Liver (tissue), 9 donors: Measurements from ENCODE around the gene ADGRD1. TPM values are rescaled to one million over a fixed set of nuclear protein-coding genes. Genes with fewer than 3 reads are reported as not detected.

ENCODE experiments used
- DNase-seq: peaks from one replicate; pipeline ENCODE4 v3.0.0-alpha.2; 2017; ENCODE audit warnings: low spot score
- H3K27ac ChIP-seq, 2 donors: one replicate each; pipeline ENCODE4 v1.7.0; 2013; ENCODE audit warnings: inconsistent platforms in 2 of 2, low read length in 2 of 2, control low read depth in 1 of 2, low read depth in 1 of 2, mild to moderate bottlenecking in 1 of 2
- H3K27me3 ChIP-seq, 4 donors: one replicate each; pipeline versions ENCODE4 v1.6.1 to v1.7.0; 2013; ENCODE audit warnings: low read length in 3 of 4, inconsistent platforms in 1 of 4, mild to moderate bottlenecking in 1 of 4, moderate library complexity in 1 of 4; ENCODE audit not compliant: control insufficient read depth in 4 of 4, insufficient read depth in 4 of 4
- H3K36me3 ChIP-seq, 4 donors: one replicate each; pipeline versions ENCODE4 v1.6.1 to v1.7.0; 2013; ENCODE audit warnings: low read length in 3 of 4, mild to moderate bottlenecking in 3 of 4, low read depth in 1 of 4, moderate library complexity in 1 of 4; ENCODE audit not compliant: control insufficient read depth in 4 of 4, insufficient read depth in 3 of 4
- H3K4me1 ChIP-seq, 4 donors: one replicate each; pipeline versions ENCODE4 v1.6.1 to v1.7.0; 2013; ENCODE audit warnings: low read length in 3 of 4, mild to moderate bottlenecking in 3 of 4, moderate library complexity in 1 of 4; ENCODE audit not compliant: control insufficient read depth in 4 of 4, insufficient read depth in 4 of 4
- H3K4me3 ChIP-seq, 3 donors: one replicate each; pipeline versions ENCODE4 v1.6.1 to v1.7.0; 2013; ENCODE audit warnings: low read length in 3 of 3, control low read depth in 1 of 3, low read depth in 1 of 3, mild to moderate bottlenecking in 1 of 3
- H3K9ac ChIP-seq, 2 donors: one replicate each; pipeline ENCODE4 v1.7.0; 2013; ENCODE audit warnings: low read length in 2 of 2, mild to moderate bottlenecking in 2 of 2, moderate library complexity in 2 of 2, control low read depth in 1 of 2, low read depth in 1 of 2
- H3K9me3 ChIP-seq, 4 donors: one replicate each; pipeline versions ENCODE4 v1.6.1 to v1.7.0; 2013; ENCODE audit warnings: low read length in 3 of 4; ENCODE audit not compliant: control insufficient read depth in 4 of 4
- FOXA1 ChIP-seq: IDR thresholded peaks from 2 replicates; pipeline ENCODE4 v1.6.1; 2016; ENCODE audit warnings: antibody characterized with exemption
- GABPA ChIP-seq, 2 donors: IDR thresholded peaks in 1 of 2; conservative IDR thresholded peaks in 1 of 2; 2 replicates each; pipeline ENCODE4 v1.6.1; 2016; ENCODE audit warnings: antibody characterized with exemption in 2 of 2, mild to moderate bottlenecking in 1 of 2, moderate library complexity in 1 of 2
- JUND ChIP-seq, 2 donors: IDR thresholded peaks; 2 replicates each; pipeline ENCODE4 v1.6.1; 2016; ENCODE audit warnings: antibody characterized with exemption in 2 of 2
- NR2F2 ChIP-seq: IDR thresholded peaks from 2 replicates; pipeline ENCODE4 v1.6.1; 2016; ENCODE audit warnings: antibody characterized with exemption
- RAD21 ChIP-seq, 2 donors: IDR thresholded peaks; 2 replicates each; pipeline ENCODE4 v1.6.1; 2016; ENCODE audit warnings: antibody characterized with exemption in 2 of 2, mild to moderate bottlenecking in 2 of 2
- RXRA ChIP-seq, 2 donors: IDR thresholded peaks; 2 replicates each; pipeline ENCODE4 v1.6.1; 2017 to 2018; ENCODE audit warnings: antibody characterized with exemption in 2 of 2, mild to moderate bottlenecking in 1 of 2
- YY1 ChIP-seq: IDR thresholded peaks from 2 replicates; pipeline ENCODE4 v1.6.1; 2016; ENCODE audit warnings: antibody characterized with exemption, mild to moderate bottlenecking
- WGBS: extraction: QIAGEN DNeasy Blood & Tissue Kit; methylation state at CpG from one replicate; pipeline ENCODE4 v1.1.7; 2013; 5-methylcytosine and 5-hydroxymethylcytosine counted together
- polyA plus RNA-seq, 2 donors: library from polyadenylated mRNA; stranded (reverse) in 1 of 2; unstranded in 1 of 2; fragments of 200-250 nt in 1 of 2; fragments of >200 nt in 1 of 2; fragmentation: Nextera tagmentation in 1 of 2; extraction: Ambion mirVana in 1 of 2; gene quantifications; one replicate each; pipeline versions ENCODE4 v1.2.1 to v1.2.3, GENCODE V29; 2013 to 2015
- total RNA-seq, 2 donors: library from RNA; depleted of rRNA; stranded (reverse); fragments of >200 nt; gene quantifications; one replicate each; pipeline ENCODE4 v1.2.3, GENCODE V29; 2014
- TF ChIP-seq, protein P1 (sequence below): IDR thresholded peaks from 2 replicates; pipeline ENCODE4 v1.6.1; 2016; ENCODE audit warnings: antibody characterized with exemption
- TF ChIP-seq, protein P2 (sequence below): IDR thresholded peaks from 2 replicates; pipeline ENCODE4 v1.6.1; 2016; ENCODE audit warnings: antibody characterized with exemption
- TF ChIP-seq, protein P3 (sequence below): IDR thresholded peaks from 2 replicates; pipeline ENCODE4 v1.6.1; 2016; ENCODE audit warnings: antibody characterized with exemption, mild to moderate bottlenecking
- TF ChIP-seq, protein P4 (sequence below): IDR thresholded peaks from 2 replicates; pipeline ENCODE4 v1.6.1; 2016; ENCODE audit warnings: antibody characterized with exemption
- donor health status: healthy.
- donor health status: healthy.
- donor health status: healthy.
- donor health status: healthy.
- donor health status: healthy.

ADGRD1 gene
- total and polyA plus RNA-seq, 4 donors = 2.7 to 7.1 (median 4.6) TPM

DNA sequence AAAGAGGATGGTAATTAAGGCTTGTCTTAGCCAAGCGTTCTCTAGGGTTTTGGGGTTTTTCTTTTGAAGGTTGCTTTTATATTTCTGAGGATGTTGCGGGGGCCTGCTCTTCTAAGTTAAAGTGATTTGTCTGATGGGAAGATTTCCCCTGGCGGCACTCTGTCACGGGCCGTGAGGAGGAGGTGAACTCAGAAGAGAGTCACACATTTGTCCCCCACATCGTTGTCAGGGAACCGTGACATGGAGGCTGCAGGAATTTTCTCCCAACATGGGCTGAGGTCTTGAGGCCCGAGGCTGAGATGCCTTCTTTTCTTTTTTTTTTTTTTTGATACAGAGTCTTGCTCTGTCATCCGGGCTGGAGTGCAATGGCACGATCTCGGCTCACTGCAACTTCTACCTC is 71.5 kb downstream of the ADGRD1 start:
- Histone ChIP-seq H3K36me3 (no peaks in the 10 kb centered on the region), H3K9me3 (no peaks in the 10 kb centered on the region), H3K27me3 (no peaks in the 10 kb centered on the region), H3K4me3 (no peak overlapping the region), H3K9ac (no peak overlapping the region), H3K27ac (no peak overlapping the region), H3K4me1 (no peaks in the 10 kb centered on the region)
- no peak for DNase-seq
- TF ChIP-seq, protein P1, sequence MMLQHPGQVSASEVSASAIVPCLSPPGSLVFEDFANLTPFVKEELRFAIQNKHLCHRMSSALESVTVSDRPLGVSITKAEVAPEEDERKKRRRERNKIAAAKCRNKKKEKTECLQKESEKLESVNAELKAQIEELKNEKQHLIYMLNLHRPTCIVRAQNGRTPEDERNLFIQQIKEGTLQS = no peak
- TF ChIP-seq GABPA (IDR thresholded peaks at IDR 0.05 in 1 of 2, conservative IDR thresholded peaks at IDR 0.05 in 1 of 2) = no peak
- TF ChIP-seq RAD21 (IDR thresholded peaks at IDR 0.05) = no peak
- no peak for TF ChIP-seq RXRA (IDR thresholded peaks at IDR 0.05)
- no peak for TF ChIP-seq NR2F2
- TF ChIP-seq, protein P2, sequence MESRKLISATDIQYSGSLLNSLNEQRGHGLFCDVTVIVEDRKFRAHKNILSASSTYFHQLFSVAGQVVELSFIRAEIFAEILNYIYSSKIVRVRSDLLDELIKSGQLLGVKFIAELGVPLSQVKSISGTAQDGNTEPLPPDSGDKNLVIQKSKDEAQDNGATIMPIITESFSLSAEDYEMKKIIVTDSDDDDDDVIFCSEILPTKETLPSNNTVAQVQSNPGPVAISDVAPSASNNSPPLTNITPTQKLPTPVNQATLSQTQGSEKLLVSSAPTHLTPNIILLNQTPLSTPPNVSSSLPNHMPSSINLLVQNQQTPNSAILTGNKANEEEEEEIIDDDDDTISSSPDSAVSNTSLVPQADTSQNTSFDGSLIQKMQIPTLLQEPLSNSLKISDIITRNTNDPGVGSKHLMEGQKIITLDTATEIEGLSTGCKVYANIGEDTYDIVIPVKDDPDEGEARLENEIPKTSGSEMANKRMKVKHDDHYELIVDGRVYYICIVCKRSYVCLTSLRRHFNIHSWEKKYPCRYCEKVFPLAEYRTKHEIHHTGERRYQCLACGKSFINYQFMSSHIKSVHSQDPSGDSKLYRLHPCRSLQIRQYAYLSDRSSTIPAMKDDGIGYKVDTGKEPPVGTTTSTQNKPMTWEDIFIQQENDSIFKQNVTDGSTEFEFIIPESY = no peak
- no peak for TF ChIP-seq YY1
- TF ChIP-seq JUND (IDR thresholded peaks at IDR 0.05) = no peak
- TF ChIP-seq, protein P3, sequence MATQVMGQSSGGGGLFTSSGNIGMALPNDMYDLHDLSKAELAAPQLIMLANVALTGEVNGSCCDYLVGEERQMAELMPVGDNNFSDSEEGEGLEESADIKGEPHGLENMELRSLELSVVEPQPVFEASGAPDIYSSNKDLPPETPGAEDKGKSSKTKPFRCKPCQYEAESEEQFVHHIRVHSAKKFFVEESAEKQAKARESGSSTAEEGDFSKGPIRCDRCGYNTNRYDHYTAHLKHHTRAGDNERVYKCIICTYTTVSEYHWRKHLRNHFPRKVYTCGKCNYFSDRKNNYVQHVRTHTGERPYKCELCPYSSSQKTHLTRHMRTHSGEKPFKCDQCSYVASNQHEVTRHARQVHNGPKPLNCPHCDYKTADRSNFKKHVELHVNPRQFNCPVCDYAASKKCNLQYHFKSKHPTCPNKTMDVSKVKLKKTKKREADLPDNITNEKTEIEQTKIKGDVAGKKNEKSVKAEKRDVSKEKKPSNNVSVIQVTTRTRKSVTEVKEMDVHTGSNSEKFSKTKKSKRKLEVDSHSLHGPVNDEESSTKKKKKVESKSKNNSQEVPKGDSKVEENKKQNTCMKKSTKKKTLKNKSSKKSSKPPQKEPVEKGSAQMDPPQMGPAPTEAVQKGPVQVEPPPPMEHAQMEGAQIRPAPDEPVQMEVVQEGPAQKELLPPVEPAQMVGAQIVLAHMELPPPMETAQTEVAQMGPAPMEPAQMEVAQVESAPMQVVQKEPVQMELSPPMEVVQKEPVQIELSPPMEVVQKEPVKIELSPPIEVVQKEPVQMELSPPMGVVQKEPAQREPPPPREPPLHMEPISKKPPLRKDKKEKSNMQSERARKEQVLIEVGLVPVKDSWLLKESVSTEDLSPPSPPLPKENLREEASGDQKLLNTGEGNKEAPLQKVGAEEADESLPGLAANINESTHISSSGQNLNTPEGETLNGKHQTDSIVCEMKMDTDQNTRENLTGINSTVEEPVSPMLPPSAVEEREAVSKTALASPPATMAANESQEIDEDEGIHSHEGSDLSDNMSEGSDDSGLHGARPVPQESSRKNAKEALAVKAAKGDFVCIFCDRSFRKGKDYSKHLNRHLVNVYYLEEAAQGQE = no peak
- TF ChIP-seq FOXA1 = no peak
- 84% methylated on average over 11 of the region's 11 CpGs for WGBS

DNA sequence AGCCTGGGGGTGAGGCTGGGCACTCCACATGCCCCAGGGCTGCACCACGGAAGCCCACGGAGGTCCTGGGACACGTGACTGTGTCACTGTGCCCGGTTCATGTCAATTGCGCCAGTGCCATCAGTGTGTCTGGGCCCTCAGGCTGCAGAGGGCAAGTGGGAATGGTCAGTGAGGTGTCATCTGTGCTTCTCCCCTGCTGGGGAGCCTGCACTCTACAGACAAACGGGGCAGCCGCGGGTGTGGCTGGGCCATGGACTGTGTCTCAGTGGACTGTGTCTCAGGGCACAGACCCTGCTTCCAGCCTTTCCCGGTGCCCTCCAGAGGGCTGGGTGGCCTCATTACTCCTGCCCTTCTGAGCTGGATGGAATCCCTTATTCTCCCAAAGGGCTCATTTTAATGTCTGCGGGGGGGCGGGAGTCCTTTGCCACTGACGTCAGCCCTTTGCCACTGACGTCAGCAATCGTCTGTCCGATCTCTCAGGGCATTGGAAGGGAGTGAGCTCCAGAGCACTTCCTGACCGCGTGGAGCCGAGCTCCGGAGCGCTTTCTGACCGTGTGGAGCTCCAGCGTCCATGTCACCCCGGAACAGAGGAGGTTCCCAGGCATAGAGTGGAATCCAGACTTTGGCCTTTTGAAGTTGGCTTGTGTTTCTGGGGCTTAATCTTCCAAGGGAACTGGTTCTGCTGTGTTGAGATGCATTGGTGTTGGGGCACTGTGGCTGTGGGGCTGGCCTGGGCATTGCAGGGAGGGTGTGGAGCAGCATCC is 72.4 kb downstream of the ADGRD1 start:
- H3K9me3 ChIP-seq = no peaks in the 10 kb centered on the region
- TF ChIP-seq, protein P4, sequence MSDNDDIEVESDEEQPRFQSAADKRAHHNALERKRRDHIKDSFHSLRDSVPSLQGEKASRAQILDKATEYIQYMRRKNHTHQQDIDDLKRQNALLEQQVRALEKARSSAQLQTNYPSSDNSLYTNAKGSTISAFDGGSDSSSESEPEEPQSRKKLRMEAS = no peak
- no peaks in the 10 kb centered on the region for H3K36me3 ChIP-seq
- H3K27ac ChIP-seq = no peak overlapping the region
- H3K9ac ChIP-seq = no peak overlapping the region
- H3K4me1 ChIP-seq = no peaks in the 10 kb centered on the region
- 90% methylated on average over 23 of the region's 23 CpGs for WGBS
- H3K4me3 ChIP-seq = no peak overlapping the region
- no peak for DNase-seq
- no peaks in the 10 kb centered on the region for H3K27me3 ChIP-seq

DNA sequence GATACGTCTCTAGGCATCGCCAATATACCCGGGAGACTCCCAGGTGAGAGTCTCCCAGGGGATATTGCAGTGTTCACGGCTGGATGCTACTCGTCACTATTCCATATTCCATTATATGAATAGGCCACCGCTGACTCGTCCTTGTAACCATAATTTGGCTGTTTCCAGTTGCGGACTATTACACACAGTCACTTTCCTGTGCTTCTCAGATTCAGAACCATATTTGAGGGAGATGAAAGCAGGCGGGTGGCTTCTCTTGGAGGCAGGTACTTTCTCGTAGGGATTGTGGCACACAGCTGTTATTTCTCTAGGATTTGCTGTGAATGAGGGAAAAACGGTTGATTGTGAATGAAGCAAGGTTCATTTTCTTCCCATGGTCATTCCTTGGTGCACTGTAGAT is 73.0 kb downstream of the ADGRD1 start:
- no peak overlapping the region for H3K9ac ChIP-seq
- WGBS = 90% methylated on average over 11 of the region's 11 CpGs
- H3K4me3 ChIP-seq = no peak overlapping the region
- no peaks in the 10 kb centered on the region for H3K27me3 ChIP-seq
- no peaks in the 10 kb centered on the region for H3K36me3 ChIP-seq
- H3K9me3 ChIP-seq = no peaks in the 10 kb centered on the region
- H3K27ac ChIP-seq = no peak overlapping the region
- no peaks in the 10 kb centered on the region for H3K4me1 ChIP-seq
- DNase-seq = no peak
- TF ChIP-seq, protein P3 = no peak
- TF ChIP-seq RAD21 (IDR thresholded peaks at IDR 0.05) (no peak), RXRA (IDR thresholded peaks at IDR 0.05) (no peak), NR2F2 (no peak)
- TF ChIP-seq, protein P2 = no peak
